ENCODE results near the gene HOATZ.

HOATZ gene

GRCh38 chr11:111549196-111549868 lies 34.8 kb downstream of the HOATZ start:
- TF ChIP-seq EZH2phosphoT487 (conservative IDR thresholded peaks at IDR 0.05; ENCODE audit: low read length) (no peak), CTCF (IDR thresholded peaks at IDR 0.05; ENCODE audit: insufficient read depth, low read length, poor library complexity, severe bottlenecking) (no peak)
- no peak overlapping the region for H2AFZ ChIP-seq (ENCODE audit: low read depth, low read length, severe bottlenecking)
- H3K9ac ChIP-seq (ENCODE audit: low read length) = no peak overlapping the region
- no peaks in the 10 kb centered on the region for H3K9me3 ChIP-seq (ENCODE audit: insufficient read depth, low read length)
- H3K27ac ChIP-seq (ENCODE audit: low read depth, low read length) = no peak overlapping the region
- no peak overlapping the region for H3K4me2 ChIP-seq (ENCODE audit: low read depth, low read length, poor library complexity, severe bottlenecking)
- no peaks in the 10 kb centered on the region for H3K36me3 ChIP-seq (ENCODE audit: low read length)
- H3K79me2 ChIP-seq (ENCODE audit: insufficient read depth, low read length) = no peaks in the 10 kb centered on the region
- H3K4me3 ChIP-seq (ENCODE audit: insufficient read depth, low read length, poor library complexity, severe bottlenecking) = no peak overlapping the region
- H3K9me2 ChIP-seq (replicated peaks; ENCODE audit: insufficient read depth, low read length) = no peaks in the 10 kb centered on the region
- no peaks in the 10 kb centered on the region for H3K27me3 ChIP-seq (ENCODE audit: low read length)
- no peaks in the 10 kb centered on the region for H4K20me1 ChIP-seq (ENCODE audit: low read depth, low read length)
- no peaks in the 10 kb centered on the region for H3F3A ChIP-seq (ENCODE audit: insufficient read depth)

- no peak overlapping the region for H3K27ac ChIP-seq (ENCODE audit: low read depth, low read length)
- H4K20me1 ChIP-seq (ENCODE audit: low read depth, low read length) = no peaks in the 10 kb centered on the region
- TF ChIP-seq EZH2phosphoT487 (conservative IDR thresholded peaks at IDR 0.05; ENCODE audit: low read length) (no peak), CTCF (IDR thresholded peaks at IDR 0.05; ENCODE audit: insufficient read depth, low read length, poor library complexity, severe bottlenecking) (no peak)
- H3K9ac ChIP-seq (ENCODE audit: low read length) = no peak overlapping the region
- H3K79me2 ChIP-seq (ENCODE audit: insufficient read depth, low read length) = no peaks in the 10 kb centered on the region
- H3F3A ChIP-seq (ENCODE audit: insufficient read depth) = no peaks in the 10 kb centered on the region
- H3K27me3 ChIP-seq (ENCODE audit: low read length) = no peaks in the 10 kb centered on the region
- H3K4me2 ChIP-seq (ENCODE audit: low read depth, low read length, poor library complexity, severe bottlenecking) = no peak overlapping the region
- no peaks in the 10 kb centered on the region for H3K9me2 ChIP-seq (replicated peaks; ENCODE audit: insufficient read depth, low read length)
- H2AFZ ChIP-seq (ENCODE audit: low read depth, low read length, severe bottlenecking) = no peak overlapping the region
- H3K36me3 ChIP-seq (ENCODE audit: low read length) = no peaks in the 10 kb centered on the region
- H3K4me3 ChIP-seq (ENCODE audit: insufficient read depth, low read length, poor library complexity, severe bottlenecking) = no peak overlapping the region
- H3K9me3 ChIP-seq (ENCODE audit: insufficient read depth, low read length) = no peaks in the 10 kb centered on the region
Observed at GRCh38 chr11:111549869-111550203, 35.3 kb downstream of the HOATZ start.

- no peaks in the 10 kb centered on the region for H3F3A ChIP-seq (ENCODE audit: insufficient read depth)
- no peaks in the 10 kb centered on the region for H3K79me2 ChIP-seq (ENCODE audit: insufficient read depth, low read length)
- H3K9me3 ChIP-seq (ENCODE audit: insufficient read depth, low read length) = no peaks in the 10 kb centered on the region
- no peaks in the 10 kb centered on the region for H3K27me3 ChIP-seq (ENCODE audit: low read length)
- H3K27ac ChIP-seq (ENCODE audit: low read depth, low read length) = no peak overlapping the region
- H3K9ac ChIP-seq (ENCODE audit: low read length) = no peak overlapping the region
- no peaks in the 10 kb centered on the region for H3K36me3 ChIP-seq (ENCODE audit: low read length)
- no peak for TF ChIP-seq CTCF (IDR thresholded peaks at IDR 0.05; ENCODE audit: insufficient read depth, low read length, poor library complexity, severe bottlenecking)
- H2AFZ ChIP-seq (ENCODE audit: low read depth, low read length, severe bottlenecking) = no peak overlapping the region
- no peaks in the 10 kb centered on the region for H4K20me1 ChIP-seq (ENCODE audit: low read depth, low read length)
- H3K4me2 ChIP-seq (ENCODE audit: low read depth, low read length, poor library complexity, severe bottlenecking) = no peak overlapping the region
- no peaks in the 10 kb centered on the region for H3K9me2 ChIP-seq (replicated peaks; ENCODE audit: insufficient read depth, low read length)
- no peak overlapping the region for H3K4me3 ChIP-seq (ENCODE audit: insufficient read depth, low read length, poor library complexity, severe bottlenecking)
Observed at GRCh38 chr11:111550258-111550657, 35.7 kb downstream of the HOATZ start.

Measured in SU-DHL-6 (cell line).